NCI-H446 (cell line): Measurements from ENCODE around the gene NUDT7.

Source experiments
- DNase-seq, 2 experiments: peaks; one replicate each; lab custom pipeline; 2025; lab: John Stamatoyannopoulos, UW

NUDT7 gene

GRCh38 chr16:77780378-77780837 lies 58.1 kb downstream of the NUDT7 start:
- no peak for DNase-seq

DNA sequence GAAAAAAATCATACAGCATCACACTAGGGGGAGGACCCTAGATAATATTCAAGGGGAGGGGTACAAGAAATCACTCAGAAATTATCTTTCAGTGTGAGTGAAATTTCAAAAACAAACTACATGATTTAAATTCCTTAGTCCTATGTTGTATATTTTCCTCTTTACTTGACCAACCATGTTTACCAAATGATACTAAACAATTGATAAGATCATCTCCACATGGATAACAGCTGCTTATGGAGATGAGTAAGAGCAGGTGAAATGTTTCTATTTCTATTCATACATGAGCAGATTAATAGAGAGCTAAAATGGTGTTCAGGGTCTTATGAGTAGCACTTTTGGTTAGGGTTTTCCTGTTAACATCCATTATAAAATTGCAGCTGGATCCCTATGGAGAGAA lies 58.8 kb downstream of the NUDT7 start:
- no peak for DNase-seq

DNA sequence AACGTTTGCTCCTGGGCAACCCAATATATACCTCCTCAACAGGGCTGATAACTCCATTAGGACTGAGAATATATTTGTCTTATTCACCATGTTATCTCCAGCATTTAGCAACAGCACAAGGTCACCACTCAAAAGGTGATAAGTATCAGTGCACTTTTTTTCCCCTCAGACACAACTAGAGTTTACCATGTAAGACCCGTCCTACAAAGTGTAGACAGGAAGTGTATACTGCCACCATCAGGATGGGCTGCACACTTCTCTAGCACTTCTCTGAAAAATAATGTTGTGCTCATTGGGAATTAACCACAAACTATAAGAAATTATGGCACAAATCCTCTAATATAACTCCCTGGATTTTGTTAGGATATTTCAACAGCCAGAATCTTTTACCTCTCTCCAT lies 60.4 kb downstream of the NUDT7 start:
- DNase-seq = no peak

GRCh38 chr16:77784441-77785372 lies 62.4 kb downstream of the NUDT7 start:
- DNase-seq = no peak

GRCh38 chr16:77785373-77785764 lies 63.1 kb downstream of the NUDT7 start:
- DNase-seq = no peak

- DNase-seq = no peak
Measured at GRCh38 chr16:77786186-77786847, 64.0 kb downstream of the NUDT7 start.

DNA sequence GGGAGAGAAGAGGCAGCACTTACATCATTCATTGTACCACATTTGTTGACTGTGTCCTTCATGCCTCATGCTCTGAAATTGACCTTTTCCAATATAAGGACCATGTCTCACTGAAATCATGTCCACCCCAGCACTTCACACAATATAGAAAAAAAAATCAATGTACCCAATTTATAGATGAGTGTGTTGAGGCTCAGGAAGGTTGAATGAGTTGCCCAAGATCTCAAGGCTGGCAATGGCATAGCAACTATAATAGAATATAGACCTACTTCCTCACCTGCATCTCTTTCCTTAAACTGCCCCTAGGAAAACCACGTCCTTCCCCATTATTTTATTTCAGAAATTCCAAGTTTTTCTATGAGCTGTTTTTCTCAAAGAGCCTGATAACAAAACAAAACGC lies 65.1 kb downstream of the NUDT7 start:
- DNase-seq = no peak

- DNase-seq = no peak
Measured at GRCh38 chr16:77788181-77789084, 66.1 kb downstream of the NUDT7 start, which contains the start of gene VAT1L. Gene VAT1L (plus strand): TSS chr16:77788564. CDS start chr16:77788683, 119 bp downstream.

GRCh38 chr16:77789085-77790008 lies 67.0 kb downstream of the NUDT7 start:
- no peak for DNase-seq

GRCh38 chr16:77790009-77790372 lies 67.7 kb downstream of the NUDT7 start:
- no peak for DNase-seq

DNA sequence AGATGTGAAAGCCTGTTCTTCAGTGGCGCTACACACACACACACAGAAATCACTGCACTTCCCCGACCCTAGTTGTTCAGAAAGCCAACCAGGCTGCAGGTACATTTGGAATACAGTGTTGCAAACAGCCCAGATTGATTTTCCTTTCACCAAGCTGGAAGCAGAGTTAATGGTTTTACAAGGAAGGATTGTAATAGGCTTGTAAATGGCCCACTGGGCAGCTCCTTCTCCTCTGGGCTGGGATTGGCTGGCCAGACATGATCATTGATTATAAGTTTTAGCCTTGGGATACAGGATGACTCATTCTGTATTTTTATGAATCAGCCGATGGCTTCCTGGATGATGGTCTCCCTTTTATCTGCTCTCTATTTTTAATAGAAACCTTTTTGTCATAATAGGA lies 68.6 kb downstream of the NUDT7 start:
- DNase-seq = no peak
